Measurements from ENCODE around the gene AOC2. TPM values are rescaled to one million over a fixed set of nuclear protein-coding genes. Genes with fewer than 3 reads are reported as not detected.

The AOC2 gene
- total and polyA plus RNA-seq, 2 of the 13 experiments (the other 11 are each of a cell fraction or from before 2014, with no cell fraction given), result 1.2 to 3.3 TPM

- TF ChIP-seq PRDM15 (CRISPR knock-in tag; IDR thresholded peaks at IDR 0.05) (no peak), KLF9 (CRISPR knock-in tag; IDR thresholded peaks at IDR 0.05; ENCODE audit: low read depth) (no peak), CEBPB (IDR thresholded peaks at IDR 0.05; ENCODE audit: borderline replicate concordance, low read depth, low read length) (no peak), SP5 (CRISPR knock-in tag; IDR thresholded peaks at IDR 0.05; ENCODE audit: borderline replicate concordance, low read depth) (peak; percentile 78), MBD4 (IDR thresholded peaks at IDR 0.05; ENCODE audit: borderline replicate concordance, low read length) (no peak), ZNF343 (CRISPR knock-in tag; IDR thresholded peaks at IDR 0.05) (peak; percentile 63; the same call in 1 of the 2 replicates), ZNF816 (CRISPR knock-in tag; IDR thresholded peaks at IDR 0.05; ENCODE audit: borderline replicate concordance) (no peak; the same call in 1 of the 2 replicates), SNAPC5 (CRISPR knock-in tag; IDR thresholded peaks at IDR 0.05; ENCODE audit: borderline replicate concordance) (no peak), CBFB (CRISPR knock-in tag; IDR thresholded peaks at IDR 0.05) (no peak), ZNF317 (CRISPR knock-in tag; IDR thresholded peaks at IDR 0.05) (no peak), HDAC6 (IDR thresholded peaks at IDR 0.05; ENCODE audit: low read depth, low read length) (no peak), FOXC1 (CRISPR knock-in tag; IDR thresholded peaks at IDR 0.05; ENCODE audit: borderline replicate concordance) (peak; percentile 81; the same call in 1 of the 2 replicates), ZEB1 (IDR thresholded peaks at IDR 0.05; ENCODE audit: insufficient replicate concordance, low read depth) (peak; percentile 93), ZNF12 (CRISPR knock-in tag; IDR thresholded peaks at IDR 0.05) (no peak), ZNF224 (CRISPR knock-in tag; IDR thresholded peaks at IDR 0.05) (no peak), DPF2 (CRISPR knock-in tag; IDR thresholded peaks at IDR 0.05; ENCODE audit: borderline replicate concordance, low read depth) (peak; percentile 52; the same call in 1 of the 2 replicates), NCOA1 (CRISPR knock-in tag; IDR thresholded peaks at IDR 0.05) (no peak; the same call in 1 of the 2 replicates), ZNF883 (CRISPR knock-in tag; IDR thresholded peaks at IDR 0.05; ENCODE audit: not compliant biosample characterization) (peak; percentile 56), NPAS2 (CRISPR knock-in tag; IDR thresholded peaks at IDR 0.05; ENCODE audit: borderline replicate concordance) (no peak)
- TF ChIP-seq, protein P1, sequence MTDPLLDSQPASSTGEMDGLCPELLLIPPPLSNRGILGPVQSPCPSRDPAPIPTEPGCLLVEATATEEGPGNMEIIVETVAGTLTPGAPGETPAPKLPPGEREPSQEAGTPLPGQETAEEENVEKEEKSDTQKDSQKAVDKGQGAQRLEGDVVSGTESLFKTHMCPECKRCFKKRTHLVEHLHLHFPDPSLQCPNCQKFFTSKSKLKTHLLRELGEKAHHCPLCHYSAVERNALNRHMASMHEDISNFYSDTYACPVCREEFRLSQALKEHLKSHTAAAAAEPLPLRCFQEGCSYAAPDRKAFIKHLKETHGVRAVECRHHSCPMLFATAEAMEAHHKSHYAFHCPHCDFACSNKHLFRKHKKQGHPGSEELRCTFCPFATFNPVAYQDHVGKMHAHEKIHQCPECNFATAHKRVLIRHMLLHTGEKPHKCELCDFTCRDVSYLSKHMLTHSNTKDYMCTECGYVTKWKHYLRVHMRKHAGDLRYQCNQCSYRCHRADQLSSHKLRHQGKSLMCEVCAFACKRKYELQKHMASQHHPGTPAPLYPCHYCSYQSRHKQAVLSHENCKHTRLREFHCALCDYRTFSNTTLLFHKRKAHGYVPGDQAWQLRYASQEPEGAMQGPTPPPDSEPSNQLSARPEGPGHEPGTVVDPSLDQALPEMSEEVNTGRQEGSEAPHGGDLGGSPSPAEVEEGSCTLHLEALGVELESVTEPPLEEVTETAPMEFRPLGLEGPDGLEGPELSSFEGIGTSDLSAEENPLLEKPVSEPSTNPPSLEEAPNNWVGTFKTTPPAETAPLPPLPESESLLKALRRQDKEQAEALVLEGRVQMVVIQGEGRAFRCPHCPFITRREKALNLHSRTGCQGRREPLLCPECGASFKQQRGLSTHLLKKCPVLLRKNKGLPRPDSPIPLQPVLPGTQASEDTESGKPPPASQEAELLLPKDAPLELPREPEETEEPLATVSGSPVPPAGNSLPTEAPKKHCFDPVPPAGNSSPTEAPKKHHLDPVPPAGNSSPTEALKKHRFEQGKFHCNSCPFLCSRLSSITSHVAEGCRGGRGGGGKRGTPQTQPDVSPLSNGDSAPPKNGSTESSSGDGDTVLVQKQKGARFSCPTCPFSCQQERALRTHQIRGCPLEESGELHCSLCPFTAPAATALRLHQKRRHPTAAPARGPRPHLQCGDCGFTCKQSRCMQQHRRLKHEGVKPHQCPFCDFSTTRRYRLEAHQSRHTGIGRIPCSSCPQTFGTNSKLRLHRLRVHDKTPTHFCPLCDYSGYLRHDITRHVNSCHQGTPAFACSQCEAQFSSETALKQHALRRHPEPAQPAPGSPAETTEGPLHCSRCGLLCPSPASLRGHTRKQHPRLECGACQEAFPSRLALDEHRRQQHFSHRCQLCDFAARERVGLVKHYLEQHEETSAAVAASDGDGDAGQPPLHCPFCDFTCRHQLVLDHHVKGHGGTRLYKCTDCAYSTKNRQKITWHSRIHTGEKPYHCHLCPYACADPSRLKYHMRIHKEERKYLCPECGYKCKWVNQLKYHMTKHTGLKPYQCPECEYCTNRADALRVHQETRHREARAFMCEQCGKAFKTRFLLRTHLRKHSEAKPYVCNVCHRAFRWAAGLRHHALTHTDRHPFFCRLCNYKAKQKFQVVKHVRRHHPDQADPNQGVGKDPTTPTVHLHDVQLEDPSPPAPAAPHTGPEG (CRISPR knock-in tag; IDR thresholded peaks at IDR 0.05), result no peak; the same call in 1 of the 2 replicates
Measured at GRCh38 chr17:42853968-42854790, 9.8 kb downstream of the AOC2 start (continued).

All from HepG2 (cell line).